Choroid plexus epithelial cell (primary cell): ENCODE measurements around the gene XIRP2.

Experiments used
- DNase-seq: peaks from one replicate; pipeline ENCODE4 v3.0.0-alpha.2; 2010; ENCODE audit warnings: low read depth
- H3K4me3 ChIP-seq: 2 replicates; pipeline ENCODE4 v1.5.1; 2011; ENCODE audit warnings: low read depth, mild to moderate bottlenecking, control low read depth, low read length, moderate library complexity
- CTCF ChIP-seq: conservative IDR thresholded peaks from 2 replicates; pipeline ENCODE4 v1.5.1; 2011; ENCODE audit warnings: low read depth, mild to moderate bottlenecking, control low read depth, inconsistent platforms, low read length, moderate library complexity

XIRP2 gene

GRCh38 chr2:167271932-167272331 is 383.7 kb downstream of the XIRP2 start:
- no peak overlapping the region for H3K4me3 ChIP-seq
- TF ChIP-seq CTCF, result no peak
- peak; percentile 68 for DNase-seq

DNA sequence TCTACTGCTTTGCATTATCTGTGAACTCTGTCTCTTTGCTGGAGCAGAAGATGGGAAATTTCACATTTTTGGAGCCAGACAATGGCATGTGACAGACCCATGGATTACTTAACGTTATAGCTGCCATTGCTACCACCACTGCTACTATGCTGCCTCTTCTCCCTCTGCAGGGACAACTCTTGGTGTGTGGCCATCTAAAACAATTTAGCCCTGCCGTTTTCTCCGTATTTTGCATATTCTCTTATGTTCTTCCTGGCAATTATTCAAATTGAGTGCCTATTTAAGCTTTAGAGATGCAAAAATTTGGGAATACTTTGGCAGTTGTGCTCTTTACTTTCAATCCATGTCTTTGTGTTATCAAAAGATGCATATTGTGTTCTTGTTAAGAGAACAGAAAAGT is 386.8 kb downstream of the XIRP2 start:
- TF ChIP-seq CTCF, result no peak
- DNase-seq, result no peak
- H3K4me3 ChIP-seq, result no peak overlapping the region

DNA sequence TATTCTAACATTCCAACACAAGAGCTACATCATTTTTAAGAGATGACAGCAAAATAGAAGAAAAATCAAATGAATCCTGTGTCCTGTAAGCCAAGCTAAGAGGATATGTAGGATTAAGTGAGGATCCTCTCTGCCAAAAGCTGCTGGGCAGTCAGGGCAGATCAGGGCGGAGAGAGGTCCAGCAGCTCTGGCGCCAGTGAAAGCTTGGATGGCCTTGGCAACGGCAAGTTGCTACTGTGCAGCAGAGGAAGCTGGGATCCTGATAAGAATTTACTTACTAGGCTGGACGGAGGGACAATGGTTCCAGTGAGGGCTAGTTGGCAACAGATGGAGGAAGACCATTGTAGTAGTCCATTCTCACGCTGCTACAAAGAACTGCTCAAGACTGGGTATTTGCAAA is 391.5 kb downstream of the XIRP2 start:
- no peak overlapping the region for H3K4me3 ChIP-seq
- DNase-seq, result no peak
- no peak for TF ChIP-seq CTCF

- no peak for TF ChIP-seq CTCF
- DNase-seq, result no peak
These were observed 398.9 kb downstream of the XIRP2 start for GRCh38 chr2:167287212-167287611.

GRCh38 chr2:167289651-167290410 is 401.6 kb downstream of the XIRP2 start:
- no peak for TF ChIP-seq CTCF
- no peak overlapping the region for H3K4me3 ChIP-seq
- peak; percentile 72 for DNase-seq

More at GRCh38 chr2:167287212-167287611, 398.9 kb downstream of the XIRP2 start:
- H3K4me3 ChIP-seq, result no peak overlapping the region

- DNase-seq, result peak; percentile 98
- H3K4me3 ChIP-seq, result peak within 1 kb of the TSS; percentile 79
- TF ChIP-seq CTCF, result peak; percentile 61
These were observed 404.3 kb downstream of the XIRP2 start, which contains the start of gene B3GALT1 for GRCh38 chr2:167292430-167293171. Gene B3GALT1, plus strand, starts transcription at chr2:167293001.
